Chondrocyte (in vitro differentiated cells): ENCODE data around the gene SERPINA4. TPM values are rescaled to one million over a fixed set of nuclear protein-coding genes. Genes with fewer than 3 reads are reported as not detected.

Source experiments
- DNase-seq: peaks from one replicate; pipeline ENCODE4 v3.0.0; 2021; ENCODE audit warnings: mixed read lengths, low spot score
- H3K27ac Mint-ChIP-seq: one replicate; pipeline ENCODE4 v1.8.0; 2021; ENCODE audit warnings: mild to moderate bottlenecking, moderate library complexity, mixed read lengths; ENCODE audit not compliant: unreplicated experiment
- H3K27me3 Mint-ChIP-seq: 2 replicates; pipeline ENCODE4 v1.8.0; 2021; ENCODE audit warnings: low read depth, mixed read lengths
- H3K36me3 Mint-ChIP-seq: 2 replicates; pipeline ENCODE4 v1.8.0; 2021; ENCODE audit warnings: low read depth, mixed read lengths
- H3K4me1 Mint-ChIP-seq: 2 replicates; pipeline ENCODE4 v1.8.0; 2021; ENCODE audit warnings: low read depth, mild to moderate bottlenecking, mixed read lengths
- H3K4me3 Mint-ChIP-seq: one replicate; pipeline ENCODE4 v1.8.0; 2021; ENCODE audit warnings: mild to moderate bottlenecking, moderate library complexity, mixed read lengths; ENCODE audit not compliant: unreplicated experiment
- H3K9me3 Mint-ChIP-seq: 2 replicates; pipeline ENCODE4 v1.8.0; 2021; ENCODE audit warnings: low read depth, mixed read lengths
- total RNA-seq: library from RNA; stranded (reverse); gene quantifications from 3 replicates; pipeline ENCODE4 v1.2.1, GENCODE V29; 2021
- TF ChIP-seq, protein P1 (sequence below): fragments of 200-600 bp; sonication (generic); IDR thresholded peaks from 2 replicates; pipeline ENCODE4 v1.5.0; 2021; ENCODE audit warnings: antibody characterized with exemption, mild to moderate bottlenecking, moderate library complexity

SERPINA4 gene
- total RNA-seq, 1 donor from 2014 or later = not detected

DNA sequence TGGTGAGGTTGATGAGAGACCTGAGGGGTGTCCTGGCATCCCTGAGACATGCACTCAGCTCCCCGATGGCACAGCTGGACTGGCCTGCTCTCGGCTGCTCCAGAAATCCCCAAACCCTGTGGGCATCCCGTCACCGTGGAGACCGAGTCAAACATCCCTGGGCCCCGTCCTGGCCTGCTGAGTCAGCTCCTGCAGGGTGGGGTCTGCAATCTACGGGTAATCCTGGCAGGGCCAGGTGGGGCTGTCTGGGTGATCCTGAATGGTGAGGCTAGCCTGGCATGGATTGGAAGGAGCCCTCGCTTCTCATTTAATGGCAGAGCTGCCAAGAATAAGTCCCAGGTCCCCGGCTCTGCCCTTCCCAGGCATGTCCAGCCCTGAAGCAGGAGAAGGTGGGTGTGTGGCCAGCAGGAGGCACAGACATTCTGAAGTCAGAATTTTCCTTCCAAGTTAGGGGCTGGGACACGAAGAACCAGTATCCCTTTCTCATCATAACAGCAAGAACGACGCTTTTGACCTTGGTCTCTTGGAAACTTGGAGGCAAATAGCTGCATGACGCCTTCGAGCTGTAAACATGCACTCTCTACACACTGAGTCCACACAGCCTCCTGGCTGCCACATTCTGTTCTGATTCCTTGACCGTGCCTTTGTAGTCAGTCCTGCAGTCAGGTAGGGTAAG is 17.7 kb upstream of the SERPINA4 start:
- no peak overlapping the region for H3K27ac Mint-ChIP-seq
- H3K9me3 Mint-ChIP-seq = peaks cover 15% of the 10 kb centered on the region
- H3K4me3 Mint-ChIP-seq = no peak overlapping the region
- H3K4me1 Mint-ChIP-seq = peaks cover 17% of the 10 kb centered on the region
- H3K27me3 Mint-ChIP-seq = no peaks in the 10 kb centered on the region
- TF ChIP-seq, protein P1, sequence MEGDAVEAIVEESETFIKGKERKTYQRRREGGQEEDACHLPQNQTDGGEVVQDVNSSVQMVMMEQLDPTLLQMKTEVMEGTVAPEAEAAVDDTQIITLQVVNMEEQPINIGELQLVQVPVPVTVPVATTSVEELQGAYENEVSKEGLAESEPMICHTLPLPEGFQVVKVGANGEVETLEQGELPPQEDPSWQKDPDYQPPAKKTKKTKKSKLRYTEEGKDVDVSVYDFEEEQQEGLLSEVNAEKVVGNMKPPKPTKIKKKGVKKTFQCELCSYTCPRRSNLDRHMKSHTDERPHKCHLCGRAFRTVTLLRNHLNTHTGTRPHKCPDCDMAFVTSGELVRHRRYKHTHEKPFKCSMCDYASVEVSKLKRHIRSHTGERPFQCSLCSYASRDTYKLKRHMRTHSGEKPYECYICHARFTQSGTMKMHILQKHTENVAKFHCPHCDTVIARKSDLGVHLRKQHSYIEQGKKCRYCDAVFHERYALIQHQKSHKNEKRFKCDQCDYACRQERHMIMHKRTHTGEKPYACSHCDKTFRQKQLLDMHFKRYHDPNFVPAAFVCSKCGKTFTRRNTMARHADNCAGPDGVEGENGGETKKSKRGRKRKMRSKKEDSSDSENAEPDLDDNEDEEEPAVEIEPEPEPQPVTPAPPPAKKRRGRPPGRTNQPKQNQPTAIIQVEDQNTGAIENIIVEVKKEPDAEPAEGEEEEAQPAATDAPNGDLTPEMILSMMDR = peak; percentile 10
- DNase-seq = peak; percentile 60
- no peaks in the 10 kb centered on the region for H3K36me3 Mint-ChIP-seq

DNA sequence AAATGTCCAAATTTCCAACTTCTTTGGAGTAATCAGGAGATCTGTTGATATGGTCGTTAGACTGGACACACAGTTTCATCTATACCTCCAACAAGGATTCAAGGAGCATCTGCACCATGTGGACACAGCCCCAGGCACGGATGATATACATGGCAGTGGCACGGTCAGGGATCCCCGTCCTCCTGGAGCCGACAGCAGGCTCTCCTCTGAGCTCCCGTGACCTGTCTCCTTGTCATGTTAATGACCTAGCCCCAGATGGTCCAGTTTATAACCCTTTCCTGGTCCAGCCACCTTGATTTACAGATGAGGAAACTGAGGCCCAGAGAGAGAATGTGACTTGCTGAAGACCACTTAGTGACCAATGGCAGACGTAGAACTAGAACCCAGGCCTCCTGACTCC is 16.5 kb upstream of the SERPINA4 start:
- no peak overlapping the region for H3K4me3 Mint-ChIP-seq
- TF ChIP-seq, protein P1 = no peak
- H3K27me3 Mint-ChIP-seq = no peaks in the 10 kb centered on the region
- H3K4me1 Mint-ChIP-seq = peaks cover 15% of the 10 kb centered on the region
- H3K27ac Mint-ChIP-seq = no peak overlapping the region
- H3K9me3 Mint-ChIP-seq = peaks cover 15% of the 10 kb centered on the region
- no peaks in the 10 kb centered on the region for H3K36me3 Mint-ChIP-seq
- no peak for DNase-seq

DNA sequence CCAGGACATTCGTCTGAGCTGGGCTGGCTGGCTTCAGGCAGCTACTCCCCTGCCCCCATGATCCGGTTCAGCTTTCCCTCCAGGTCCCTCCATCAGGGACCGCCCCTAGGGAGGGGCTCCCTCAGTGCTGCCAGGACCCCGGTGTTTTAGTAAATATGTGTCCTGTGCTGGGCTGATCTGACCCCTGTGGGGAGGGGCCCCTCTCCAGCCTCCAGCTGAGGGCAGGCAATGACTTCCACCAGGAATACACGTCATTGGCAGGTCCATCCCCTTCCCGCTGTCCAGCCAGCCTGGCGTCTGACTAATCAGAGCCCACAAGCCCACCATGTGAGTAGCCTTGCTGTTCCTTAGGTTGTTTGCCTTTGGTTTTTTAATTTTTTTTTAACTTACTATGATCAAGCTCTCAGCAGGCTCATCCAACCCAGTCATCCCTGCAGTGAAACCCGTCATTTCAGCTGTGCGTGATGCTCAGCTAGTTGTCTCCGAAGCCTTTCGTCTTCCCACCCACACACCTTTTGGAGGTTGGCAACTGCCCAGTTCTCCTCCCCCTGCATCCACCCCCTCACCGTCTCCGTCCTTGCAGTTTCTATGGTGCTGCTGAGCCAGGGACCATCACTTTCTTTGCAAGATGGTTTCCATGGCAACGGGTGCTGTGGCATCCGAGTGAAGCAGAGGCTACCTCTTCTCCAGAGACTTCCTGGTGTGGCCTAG is 16.0 kb upstream of the SERPINA4 start:
- Mint-ChIP-seq H3K36me3 (no peaks in the 10 kb centered on the region), H3K4me1 (peaks cover 9% of the 10 kb centered on the region), H3K4me3 (no peak overlapping the region), H3K27ac (no peak overlapping the region), H3K9me3 (peaks cover 15% of the 10 kb centered on the region), H3K27me3 (no peaks in the 10 kb centered on the region)
- TF ChIP-seq, protein P1 = no peak
- no peak for DNase-seq

DNA sequence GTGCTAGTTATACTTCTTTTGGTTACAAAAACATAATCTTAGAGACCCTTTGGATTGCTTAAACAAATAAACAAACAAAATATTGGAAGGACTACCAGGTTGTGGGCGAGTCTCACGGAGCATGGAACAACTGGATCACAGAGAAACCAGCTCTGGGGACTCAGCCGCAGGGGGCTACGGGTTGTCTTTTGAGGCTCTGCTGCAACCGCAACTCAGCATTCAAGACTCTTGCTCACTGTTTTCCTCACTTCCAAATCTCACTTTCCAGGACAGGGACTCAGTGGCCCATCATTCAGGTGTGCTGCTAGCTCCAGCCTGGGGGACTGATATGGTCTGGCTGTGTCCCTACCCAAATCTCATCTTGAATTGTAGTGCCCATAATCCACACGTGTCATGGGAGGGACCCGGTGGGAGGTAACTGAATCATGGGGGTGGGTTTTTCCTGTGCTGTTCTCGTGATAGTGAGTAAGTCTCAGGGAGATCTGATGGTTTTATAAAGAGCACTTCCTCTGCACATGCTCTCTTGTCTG is 14.0 kb upstream of the SERPINA4 start:
- H3K9me3 Mint-ChIP-seq = peaks cover 16% of the 10 kb centered on the region
- H3K27ac Mint-ChIP-seq = no peak overlapping the region
- DNase-seq = no peak
- peaks cover 3% of the 10 kb centered on the region for H3K4me1 Mint-ChIP-seq
- H3K4me3 Mint-ChIP-seq = no peak overlapping the region
- H3K36me3 Mint-ChIP-seq = no peaks in the 10 kb centered on the region
- peaks cover 11% of the 10 kb centered on the region for H3K27me3 Mint-ChIP-seq
- TF ChIP-seq, protein P1 = no peak

DNA sequence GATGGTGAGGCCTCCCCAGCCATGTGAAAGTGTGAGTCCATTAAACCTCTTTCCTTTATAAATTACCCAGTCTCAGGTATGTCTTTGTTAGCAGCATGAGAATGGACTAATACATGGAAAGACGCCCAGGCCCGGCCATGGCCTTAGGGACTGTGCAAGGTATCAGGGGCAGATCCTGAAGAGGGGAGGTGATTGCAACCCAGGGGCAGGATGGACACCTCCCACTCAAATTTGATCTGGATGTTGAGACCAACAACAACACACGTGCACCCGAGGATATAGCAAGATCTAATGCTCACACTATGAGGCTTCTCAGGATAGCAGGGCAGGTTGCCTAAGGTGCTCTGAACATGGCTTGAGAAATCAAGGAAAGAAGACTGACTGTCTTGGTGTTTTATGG is 13.5 kb upstream of the SERPINA4 start:
- H3K9me3 Mint-ChIP-seq = peaks cover 21% of the 10 kb centered on the region
- no peak for DNase-seq
- TF ChIP-seq, protein P1 = no peak
- no peak overlapping the region for H3K27ac Mint-ChIP-seq
- H3K27me3 Mint-ChIP-seq = peaks cover 16% of the 10 kb centered on the region
- H3K4me1 Mint-ChIP-seq = no peaks in the 10 kb centered on the region
- H3K36me3 Mint-ChIP-seq = no peaks in the 10 kb centered on the region
- H3K4me3 Mint-ChIP-seq = no peak overlapping the region
